PFSK-1 (cell line): ENCODE measurements around the gene NKIRAS2.

ENCODE experiments used
- FOXP2 ChIP-seq: optimal IDR thresholded peaks from 2 replicates; pipeline ENCODE3; 2011; ENCODE audit warnings: borderline replicate concordance, control low read depth, inconsistent platforms; ENCODE audit not compliant: insufficient read depth; ENCODE audit errors: extremely low read length, extremely low read depth
- POLR2AphosphoS5 ChIP-seq: IDR thresholded peaks from 2 replicates; pipeline ENCODE4 v1.6.1; 2012; ENCODE audit warnings: low read depth, mild to moderate bottlenecking, control low read depth, low read length, moderate library complexity
- REST ChIP-seq, 2 experiments: IDR thresholded peaks; 2 replicates each; pipeline versions ENCODE4 v1.6.1 to v1.8.0; 2011 to 2012; ENCODE audit warnings: low read depth in 2 of 2, low read length in 2 of 2, control low read depth in 1 of 2, inconsistent platforms in 1 of 2, mild to moderate bottlenecking in 1 of 2, moderate library complexity in 1 of 2; ENCODE audit not compliant: insufficient read depth in 1 of 2
- SIN3A ChIP-seq: IDR thresholded peaks from 2 replicates; pipeline ENCODE4 v1.6.1; 2012; ENCODE audit warnings: mild to moderate bottlenecking, low read length, moderate library complexity, borderline replicate concordance; ENCODE audit not compliant: insufficient read depth
- TAF1 ChIP-seq: IDR thresholded peaks from 2 replicates; pipeline ENCODE4 v1.6.1; 2012; ENCODE audit warnings: low read length, control low read depth, borderline replicate concordance; ENCODE audit not compliant: insufficient read depth

Gene NKIRAS2

GRCh38 chr17:42023524-42024349 lies 3.8 kb downstream of the NKIRAS2 start:
- TF ChIP-seq REST (IDR thresholded peaks at IDR 0.05; ENCODE audit: insufficient read depth in 1 of 2, low read depth in 2 of 2, low read length in 2 of 2) = no peak
- no peak for TF ChIP-seq TAF1
- peak; percentile 39 for TF ChIP-seq FOXP2

GRCh38 chr17:42025191-42025579 lies 5.3 kb downstream of the NKIRAS2 start:
- TF ChIP-seq FOXP2 (no peak), REST (IDR thresholded peaks at IDR 0.05; ENCODE audit: insufficient read depth in 1 of 2, low read depth in 2 of 2, low read length in 2 of 2) (no peak), SIN3A (no peak), POLR2AphosphoS5 (no peak; the same call in 1 of the 2 replicates), TAF1 (no peak)

GRCh38 chr17:42025936-42026335 lies 6.0 kb downstream of the NKIRAS2 start:
- TF ChIP-seq FOXP2 = no peak
- no peak for TF ChIP-seq SIN3A
- no peak for TF ChIP-seq POLR2AphosphoS5
- no peak for TF ChIP-seq REST (IDR thresholded peaks at IDR 0.05; ENCODE audit: insufficient read depth in 1 of 2, low read depth in 2 of 2, low read length in 2 of 2)
- no peak for TF ChIP-seq TAF1

GRCh38 chr17:42026857-42027589 lies 7.1 kb downstream of the NKIRAS2 start:
- no peak for TF ChIP-seq REST (IDR thresholded peaks at IDR 0.05; ENCODE audit: insufficient read depth in 1 of 2, low read depth in 2 of 2, low read length in 2 of 2)

GRCh38 chr17:42027590-42027889 lies 7.7 kb downstream of the NKIRAS2 start:
- no peak for TF ChIP-seq POLR2AphosphoS5
- TF ChIP-seq TAF1 = no peak
- no peak for TF ChIP-seq FOXP2
- TF ChIP-seq SIN3A = no peak
- TF ChIP-seq REST (IDR thresholded peaks at IDR 0.05; ENCODE audit: insufficient read depth in 1 of 2, low read depth in 2 of 2, low read length in 2 of 2) = no peak
